Hindlimb muscle (tissue), 1 donor: Measurements from ENCODE around the gene FAM114A2. TPM values are rescaled to one million over a fixed set of nuclear protein-coding genes. Genes with fewer than 3 reads are reported as not detected.

Source experiments
- DNase-seq: peaks from one replicate; pipeline ENCODE4 v3.0.0-alpha.2; 2013
- polyA plus RNA-seq: library from polyadenylated mRNA; unstranded; fragments of 120-200 nt; gene quantifications from one replicate; pipeline ENCODE4 v1.2.1, GENCODE V29; 2013; ENCODE audit not compliant: insufficient read length

The FAM114A2 gene
- polyA plus RNA-seq, 1 donor = 16.0 TPM

- DNase-seq = no peak
Observed at GRCh38 chr5:153983885-153984284, 54.8 kb downstream of the FAM114A2 start.

- no peak for DNase-seq
Observed at GRCh38 chr5:153981905-153982605, 56.7 kb downstream of the FAM114A2 start.

DNA sequence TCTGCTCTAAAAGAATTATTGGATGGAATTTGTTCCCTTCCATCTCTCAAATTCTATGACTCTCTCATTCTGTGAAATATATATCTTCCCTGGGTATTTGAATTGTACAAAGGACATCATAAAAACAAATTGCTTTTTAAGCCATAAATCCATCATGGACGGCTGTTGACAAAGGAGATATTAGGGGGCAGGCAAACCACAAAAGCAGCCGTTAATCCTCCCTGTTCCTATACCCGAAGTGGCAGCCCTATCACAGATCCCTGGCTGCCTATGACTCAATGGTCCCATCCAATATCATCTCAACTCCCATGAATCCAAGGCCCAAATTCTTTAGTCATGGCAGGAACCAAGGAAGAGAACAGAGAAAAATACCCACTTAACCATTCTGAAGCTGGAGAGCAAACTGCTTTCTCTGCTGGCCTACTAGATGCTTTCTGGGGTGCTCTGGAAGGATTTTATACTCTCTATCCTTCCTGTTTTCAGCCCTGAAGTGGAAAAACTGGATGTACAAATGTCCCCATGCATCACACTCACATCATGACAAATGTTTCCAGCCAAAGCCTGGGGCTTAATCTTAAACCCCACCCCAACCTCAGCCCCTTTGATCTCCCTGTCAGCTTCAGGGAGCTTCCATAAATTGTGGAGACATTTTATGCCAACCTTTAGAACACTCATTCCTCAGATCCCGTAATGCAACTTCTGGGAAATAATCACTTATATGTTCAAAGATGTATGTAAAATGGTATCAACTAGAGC, 59.5 kb downstream of the FAM114A2 start:
- DNase-seq = no peak

DNA sequence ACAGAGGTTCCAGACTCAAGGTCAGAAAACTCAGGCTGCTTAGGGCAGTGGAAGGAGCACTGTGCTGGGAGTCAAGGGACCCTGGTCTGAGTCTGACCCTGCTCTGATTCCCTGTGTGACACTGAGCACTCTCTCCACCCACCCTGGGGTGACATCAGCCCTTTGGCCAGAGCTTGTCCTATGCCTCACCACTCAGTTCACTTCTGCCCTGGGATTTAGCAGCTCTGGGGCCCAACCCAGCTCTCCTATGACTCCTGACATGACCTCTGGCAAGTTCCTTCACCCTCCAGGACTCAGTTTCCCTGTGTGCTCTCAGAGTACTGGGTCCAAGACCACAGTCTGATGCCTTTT, 63.9 kb downstream of the FAM114A2 start:
- no peak for DNase-seq

GRCh38 chr5:153974131-153974812, 64.4 kb downstream of the FAM114A2 start:
- DNase-seq = peak; percentile 32

DNA sequence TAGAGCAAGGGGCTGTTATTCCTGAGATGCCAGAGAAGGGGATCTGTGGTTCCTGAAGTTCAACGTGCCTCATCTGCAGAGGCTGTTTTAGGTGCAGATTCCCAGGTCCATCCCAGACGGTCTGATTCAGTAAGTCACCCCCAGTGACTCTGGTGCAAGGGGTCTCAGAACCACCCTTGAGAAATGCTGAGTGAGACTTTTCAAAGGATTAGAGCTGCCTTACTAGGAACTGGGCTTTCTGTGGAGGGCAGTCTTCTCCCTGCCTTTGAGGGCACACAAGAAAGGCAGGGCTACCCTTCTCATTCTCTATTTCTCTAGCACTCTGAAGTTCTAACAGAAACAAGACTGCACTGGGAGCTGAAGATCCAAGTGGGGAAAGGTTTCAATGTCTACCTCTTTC, 66.5 kb downstream of the FAM114A2 start:
- no peak for DNase-seq

DNA sequence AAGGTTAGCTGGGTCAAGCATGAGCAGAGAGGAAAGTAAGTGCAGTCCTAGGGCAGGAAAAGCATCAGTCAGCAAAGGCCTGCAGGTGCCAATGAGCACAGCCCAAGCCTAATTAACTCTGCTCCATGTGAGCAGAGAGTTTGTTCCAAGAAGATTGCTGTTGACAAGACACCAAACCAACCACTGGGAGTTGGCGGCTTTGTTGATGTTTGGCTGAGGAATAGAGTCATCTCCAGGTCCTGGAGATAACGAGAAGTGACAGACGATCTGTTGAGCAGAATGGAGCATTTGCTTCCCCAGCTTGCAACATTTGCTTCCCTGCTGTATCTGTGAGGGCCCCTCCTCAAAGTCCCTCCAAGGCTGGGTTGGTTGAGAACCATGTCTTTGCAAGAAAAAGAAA, 68.2 kb downstream of the FAM114A2 start:
- DNase-seq = no peak

DNA sequence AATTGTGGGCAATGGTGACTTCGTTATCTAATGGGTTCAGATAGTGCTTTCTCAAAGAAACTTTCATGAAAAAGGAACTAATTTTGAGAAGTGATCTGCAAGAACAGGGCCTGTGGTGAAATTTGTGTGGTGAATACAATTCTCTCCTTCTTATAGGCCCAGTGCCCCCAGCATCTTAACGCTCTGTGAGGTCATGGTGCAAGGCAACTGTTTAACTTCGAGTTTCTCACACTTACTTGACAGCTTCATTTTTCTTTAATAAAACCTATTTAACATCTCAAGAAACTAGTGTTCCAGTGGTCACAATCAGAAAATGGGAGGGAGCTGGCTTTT, 69.2 kb downstream of the FAM114A2 start:
- DNase-seq = no peak

GRCh38 chr5:153968761-153969562, 69.7 kb downstream of the FAM114A2 start:
- no peak for DNase-seq

DNA sequence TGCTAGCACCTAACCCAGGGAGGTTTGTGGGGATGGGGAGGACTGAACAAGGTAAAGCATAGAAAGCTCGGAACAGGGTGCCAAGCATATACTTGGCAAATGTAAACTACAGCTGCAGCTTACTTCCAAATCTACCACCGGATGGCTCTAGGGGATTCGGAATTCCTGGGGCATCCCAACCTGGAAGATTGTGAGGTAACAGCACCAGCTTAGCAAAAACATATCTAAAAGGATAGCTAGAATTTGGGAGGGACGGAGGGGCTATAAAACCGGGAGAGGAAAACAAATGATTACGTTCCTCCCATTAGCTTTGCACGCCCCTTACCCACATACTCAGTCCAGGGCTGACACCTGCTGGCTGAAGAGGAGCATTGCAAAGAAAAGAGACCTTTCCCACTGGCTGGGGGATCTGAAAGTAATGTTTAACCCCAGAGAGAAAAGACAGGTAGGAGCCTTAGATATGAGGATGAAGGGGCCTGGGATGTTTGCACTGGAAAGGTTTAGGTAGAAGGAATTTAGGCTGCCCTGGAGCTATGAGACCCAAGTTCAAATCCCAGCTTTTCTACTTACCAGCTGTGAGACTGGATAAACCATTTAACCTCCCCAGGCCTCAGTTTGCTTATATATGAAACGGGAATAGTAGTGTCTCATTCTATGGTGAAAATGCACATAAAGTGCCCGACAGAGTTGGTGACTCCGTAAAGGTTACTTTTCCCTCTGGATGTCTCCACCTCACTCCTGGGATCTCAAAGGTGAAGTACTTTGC, 73.6 kb downstream of the FAM114A2 start:
- DNase-seq = peak; percentile 62

DNA sequence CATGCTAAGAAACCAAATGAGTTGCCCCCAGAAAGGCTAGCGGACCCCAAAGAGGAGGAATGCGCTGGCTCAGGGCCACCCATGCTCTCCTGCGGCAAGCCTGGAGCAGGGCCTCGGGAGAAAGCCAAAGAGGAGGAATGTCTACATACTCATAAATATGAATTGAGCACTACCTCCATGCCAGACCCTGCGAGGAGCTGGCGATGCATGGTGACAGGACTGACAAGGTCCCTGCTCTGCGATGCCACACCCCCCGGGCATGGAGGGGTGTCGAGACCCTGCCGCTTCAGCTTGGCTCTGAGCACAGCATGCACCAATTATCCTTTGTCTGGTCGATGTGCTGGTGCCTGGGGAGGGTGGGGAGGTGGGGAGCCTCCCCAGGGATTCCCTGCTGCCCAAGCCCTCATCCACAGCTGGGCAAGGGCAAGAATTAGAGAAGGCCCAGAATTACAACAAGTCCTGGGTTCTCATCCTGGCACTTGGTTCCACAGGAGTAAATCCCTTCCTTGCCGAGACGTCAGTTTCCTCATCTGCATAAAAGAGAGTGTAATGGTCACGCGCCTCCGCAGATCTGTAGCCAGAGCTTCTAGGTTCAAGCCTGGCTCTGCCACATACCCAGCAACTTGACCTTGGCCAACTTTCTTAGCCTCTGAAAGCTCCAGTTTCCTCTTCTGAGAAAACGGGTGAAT, 74.4 kb downstream of the FAM114A2 start:
- DNase-seq = no peak

GRCh38 chr5:153960269-153961215, 78.2 kb downstream of the FAM114A2 start:
- DNase-seq = no peak

- DNase-seq = peak; percentile 20
Observed at GRCh38 chr5:153959134-153959957, 79.4 kb downstream of the FAM114A2 start.

GRCh38 chr5:153957205-153957604, 81.5 kb downstream of the FAM114A2 start:
- no peak for DNase-seq

DNA sequence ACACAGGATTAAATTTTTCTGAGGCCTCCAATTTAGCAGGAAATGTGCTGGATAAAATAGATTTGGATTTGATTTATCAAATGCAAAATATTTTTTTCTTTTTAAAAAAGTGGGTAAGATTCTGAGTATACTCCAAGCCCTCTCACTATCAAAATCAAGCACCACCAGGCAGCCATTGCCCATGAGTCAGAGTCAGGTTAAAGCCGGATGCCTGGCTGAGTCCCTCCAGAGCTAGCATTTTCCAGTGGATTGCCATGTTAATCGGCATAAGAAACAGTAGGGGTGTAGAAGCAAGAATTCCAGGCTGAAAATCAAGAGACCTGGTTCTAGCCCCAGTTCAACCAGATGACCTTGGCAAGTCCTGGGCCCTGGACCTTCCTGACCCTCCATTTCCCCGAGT, 85.3 kb downstream of the FAM114A2 start:
- no peak for DNase-seq

DNA sequence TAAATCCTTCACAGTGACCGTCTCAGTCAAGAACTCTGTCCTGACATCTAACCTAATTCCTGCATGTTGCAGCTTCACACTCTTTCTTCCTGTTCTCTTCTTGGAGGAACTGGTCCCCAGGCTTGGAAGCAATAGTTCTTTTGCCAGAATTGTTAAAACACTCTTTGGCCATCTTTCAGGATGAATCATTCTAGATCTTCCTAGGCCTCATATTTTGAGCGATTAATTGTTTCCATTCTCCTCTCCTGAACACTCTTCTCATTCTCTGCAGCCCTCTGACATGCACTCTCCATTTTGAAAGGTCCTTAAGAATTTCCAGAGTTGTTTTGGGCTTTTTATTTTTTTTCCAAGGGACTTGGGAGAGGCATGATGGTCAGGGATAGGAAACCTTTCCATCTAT, 85.8 kb downstream of the FAM114A2 start:
- peak; percentile 46 for DNase-seq

GRCh38 chr5:153952057-153952456, 86.7 kb downstream of the FAM114A2 start:
- DNase-seq = no peak

GRCh38 chr5:153941265-153941664, 97.4 kb downstream of the FAM114A2 start:
- DNase-seq = no peak
